Measurements from ENCODE around the gene SLC7A11.

GRCh38 chr4:138275216-138275615 lies 33.1 kb upstream of the SLC7A11 start:
- TF ChIP-seq CTCF (IDR thresholded peaks at IDR 0.05), result no peak
- TF ChIP-seq POLR2A (IDR thresholded peaks at IDR 0.05), result no peak

Measured in lower leg skin (tissue), 3 donors.